Lower lobe of right lung (tissue), 2 donors: ENCODE data around the gene KRTAP19-1. TPM values are rescaled to one million over a fixed set of nuclear protein-coding genes. Genes with fewer than 3 reads are reported as not detected.

ENCODE experiments used
- ATAC-seq, 2 donors: fragments of 200-7000 bp; cut with Tn5 transposase; one replicate each; pipeline ENCODE4 v1.9.1; 2020 to 2022; ENCODE audit warnings: mild to moderate bottlenecking in 2 of 2, moderate library complexity in 2 of 2
- DNase-seq: peaks from one replicate; pipeline ENCODE4 v3.0.0-alpha.2; 2020
- H3K27ac ChIP-seq: fragments of 200-600 bp; one replicate; pipeline ENCODE4 v1.8.0; 2022
- H3K27me3 ChIP-seq: fragments of 200-600 bp; one replicate; pipeline ENCODE4 v1.8.0; 2022; ENCODE audit warnings: low read depth
- H3K36me3 ChIP-seq: fragments of 200-600 bp; one replicate; pipeline ENCODE4 v1.8.0; 2022; ENCODE audit warnings: mild to moderate bottlenecking
- H3K4me1 ChIP-seq: fragments of 200-600 bp; one replicate; pipeline ENCODE4 v1.8.0; 2022
- H3K4me3 ChIP-seq: fragments of 200-600 bp; one replicate; pipeline ENCODE4 v1.8.0; 2022; ENCODE audit warnings: mild to moderate bottlenecking
- H3K9me3 ChIP-seq: fragments of 200-600 bp; one replicate; pipeline ENCODE4 v1.8.0; 2022
- intact Hi-C: fragments of 100-400 bp; cut with DNase I; formaldehyde crosslinking; loops from one replicate; pipeline ENCODE4 v1.11.0; 2022
- total RNA-seq: library from RNA; stranded (reverse); fragmentation: NEBNext Ultra II Directional; extraction: Animal tissue kit (Norgen Biotek cat#: 25700); gene quantifications from one replicate; pipeline ENCODE4 v1.2.1, GENCODE V29; 2021
- TF ChIP-seq, protein P1 (sequence below): fragments of 200-600 bp; IDR thresholded peaks from one replicate; pipeline ENCODE4 v1.8.0; 2022; ENCODE audit warnings: antibody characterized with exemption, mild to moderate bottlenecking
- donor health status: DM: no; HTN: yes; CAD: no; lungs with severe emphysema.

Gene KRTAP19-1
- total RNA-seq, 1 donor from 2014 or later = not detected

DNA sequence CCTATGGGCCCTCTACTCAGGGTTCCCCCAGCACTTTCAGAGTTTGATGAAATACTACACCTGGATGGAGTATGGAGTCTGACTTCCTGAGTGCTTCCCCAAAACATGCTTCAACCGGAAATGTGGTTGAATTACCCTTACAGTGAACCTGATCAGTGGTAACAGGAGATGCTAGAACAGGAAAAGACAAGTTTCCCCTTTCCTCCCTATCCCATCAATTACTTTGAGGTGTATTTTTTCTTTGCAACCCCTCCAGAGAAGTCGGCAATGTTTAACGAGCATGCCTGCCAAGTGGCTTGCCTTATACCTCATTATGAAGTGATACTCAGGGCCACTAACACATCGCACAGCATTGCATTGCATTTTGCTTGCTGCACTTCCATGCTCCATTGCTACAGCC lies 33.1 kb downstream of the KRTAP19-1 start:
- TF ChIP-seq, protein P1, sequence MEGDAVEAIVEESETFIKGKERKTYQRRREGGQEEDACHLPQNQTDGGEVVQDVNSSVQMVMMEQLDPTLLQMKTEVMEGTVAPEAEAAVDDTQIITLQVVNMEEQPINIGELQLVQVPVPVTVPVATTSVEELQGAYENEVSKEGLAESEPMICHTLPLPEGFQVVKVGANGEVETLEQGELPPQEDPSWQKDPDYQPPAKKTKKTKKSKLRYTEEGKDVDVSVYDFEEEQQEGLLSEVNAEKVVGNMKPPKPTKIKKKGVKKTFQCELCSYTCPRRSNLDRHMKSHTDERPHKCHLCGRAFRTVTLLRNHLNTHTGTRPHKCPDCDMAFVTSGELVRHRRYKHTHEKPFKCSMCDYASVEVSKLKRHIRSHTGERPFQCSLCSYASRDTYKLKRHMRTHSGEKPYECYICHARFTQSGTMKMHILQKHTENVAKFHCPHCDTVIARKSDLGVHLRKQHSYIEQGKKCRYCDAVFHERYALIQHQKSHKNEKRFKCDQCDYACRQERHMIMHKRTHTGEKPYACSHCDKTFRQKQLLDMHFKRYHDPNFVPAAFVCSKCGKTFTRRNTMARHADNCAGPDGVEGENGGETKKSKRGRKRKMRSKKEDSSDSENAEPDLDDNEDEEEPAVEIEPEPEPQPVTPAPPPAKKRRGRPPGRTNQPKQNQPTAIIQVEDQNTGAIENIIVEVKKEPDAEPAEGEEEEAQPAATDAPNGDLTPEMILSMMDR = no peak
- Histone ChIP-seq H3K27me3 (no peaks in the 10 kb centered on the region), H3K36me3 (no peaks in the 10 kb centered on the region), H3K27ac (no peak overlapping the region), H3K4me1 (no peaks in the 10 kb centered on the region), H3K4me3 (no peak overlapping the region), H3K9me3 (no peaks in the 10 kb centered on the region)
- DNase-seq (no peak), ATAC-seq (no peak)
- intact Hi-C loops = no loop called here

DNA sequence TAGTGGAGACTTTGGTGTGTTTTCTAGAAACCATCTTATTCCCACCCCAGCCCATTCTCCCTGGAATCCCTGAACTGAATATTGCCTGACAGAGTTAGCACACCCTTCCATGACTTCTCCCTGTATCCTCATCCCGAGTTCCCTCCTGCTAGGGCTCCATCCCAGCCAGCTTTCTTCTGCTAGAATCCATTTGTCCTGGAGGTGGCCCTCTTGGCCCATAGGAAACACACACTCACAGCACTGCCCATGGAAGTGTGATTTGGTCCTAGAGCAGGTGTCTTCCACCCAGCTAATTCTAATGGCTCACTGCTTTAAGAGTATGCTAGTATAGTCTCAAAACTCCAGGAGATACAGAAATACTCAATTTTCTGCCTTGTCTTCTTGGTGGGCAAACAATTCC lies 36.0 kb downstream of the KRTAP19-1 start:
- intact Hi-C loops = no loop called here
- Histone ChIP-seq H3K27ac (no peak overlapping the region), H3K4me1 (no peaks in the 10 kb centered on the region), H3K27me3 (no peaks in the 10 kb centered on the region), H3K9me3 (no peaks in the 10 kb centered on the region), H3K4me3 (no peak overlapping the region), H3K36me3 (no peaks in the 10 kb centered on the region)
- DNase-seq (no peak), ATAC-seq (no peak)
- TF ChIP-seq, protein P1 = no peak

DNA sequence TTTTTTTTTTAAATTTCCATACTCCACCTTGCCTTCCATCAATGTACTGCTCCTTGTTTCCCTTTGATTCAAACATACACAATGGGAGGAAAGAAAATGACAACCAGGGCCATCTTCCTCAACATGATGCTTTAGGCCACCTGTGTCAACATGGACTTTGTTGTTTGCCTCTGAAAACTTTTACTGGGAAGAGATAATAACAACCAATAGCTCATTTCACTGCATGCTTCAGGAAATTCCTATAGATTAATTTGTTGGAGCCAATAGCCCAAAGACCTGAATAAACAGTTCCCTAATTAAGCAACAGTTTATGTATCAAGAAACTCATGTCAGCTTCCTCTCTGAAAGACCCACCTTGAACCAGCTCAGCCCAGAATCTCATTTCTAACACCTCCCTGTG lies 36.9 kb downstream of the KRTAP19-1 start:
- Histone ChIP-seq H3K27me3 (no peaks in the 10 kb centered on the region), H3K4me3 (no peak overlapping the region), H3K9me3 (no peaks in the 10 kb centered on the region), H3K36me3 (no peaks in the 10 kb centered on the region), H3K27ac (no peak overlapping the region), H3K4me1 (no peaks in the 10 kb centered on the region)
- no peak for DNase-seq
- TF ChIP-seq, protein P1 = no peak
- intact Hi-C loops = no loop called here
- no peak for ATAC-seq

DNA sequence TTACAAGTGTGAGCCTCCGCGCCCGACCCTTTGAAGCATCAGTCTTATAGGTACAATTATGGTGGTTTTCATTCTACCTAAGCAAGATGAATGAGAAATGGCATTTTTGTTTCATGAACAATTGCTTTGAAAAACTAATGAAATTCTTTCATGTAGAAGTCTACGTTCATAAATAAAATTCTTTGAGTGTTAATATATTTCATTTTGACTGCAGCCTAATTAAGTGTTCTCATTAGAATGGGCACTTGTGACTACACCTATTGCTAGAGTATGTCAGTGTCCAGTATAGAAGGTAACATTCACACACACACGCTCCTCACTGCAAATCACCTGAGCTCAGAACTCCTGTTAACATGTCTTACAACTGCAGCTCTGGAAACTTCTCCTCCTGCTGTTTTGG lies 40.2 kb downstream of the KRTAP19-1 start, which contains the start of gene KRTAP15-1:
Gene KRTAP15-1, plus strand, starts transcription at position 301 of the 400 bp plus-strand sequence. Its CDS starts 53 bp downstream, at position 354.
- ATAC-seq (no peak), DNase-seq (no peak)
- Histone ChIP-seq H3K9me3 (no peaks in the 10 kb centered on the region), H3K27ac (no peak within 1 kb of the TSS), H3K4me1 (no peaks in the 10 kb centered on the region), H3K27me3 (no peaks in the 10 kb centered on the region), H3K4me3 (no peak within 1 kb of the TSS), H3K36me3 (no peaks in the 10 kb centered on the region)
- TF ChIP-seq, protein P1 = no peak
- intact Hi-C loops = no loop called here

DNA sequence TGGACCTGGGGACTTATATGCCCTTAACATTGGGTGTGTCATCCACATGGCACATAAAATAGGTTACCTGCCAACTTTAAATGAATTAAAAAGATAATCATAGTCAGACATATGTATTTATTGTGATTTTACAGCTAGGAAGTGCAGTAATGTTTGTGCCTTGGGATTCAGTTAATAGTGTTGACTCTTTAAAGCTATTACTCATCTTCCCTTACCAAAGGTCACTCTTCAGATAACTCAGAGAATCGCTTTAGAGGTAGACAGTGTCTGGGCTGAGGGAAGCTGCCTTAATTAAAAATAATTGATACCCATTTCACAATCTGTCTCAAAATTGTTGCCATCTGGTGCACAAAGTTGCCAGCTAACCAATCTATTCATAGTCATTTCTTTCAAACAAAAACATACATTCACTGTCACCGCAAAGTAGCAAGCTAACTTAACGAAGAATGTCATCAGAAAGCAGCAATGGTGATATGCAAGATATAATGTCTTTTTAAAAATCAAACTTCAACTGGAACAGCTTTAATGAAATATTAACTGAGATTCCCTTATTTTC lies 43.1 kb downstream of the KRTAP19-1 start:
- Histone ChIP-seq H3K27me3 (no peaks in the 10 kb centered on the region), H3K4me3 (no peak overlapping the region), H3K9me3 (no peaks in the 10 kb centered on the region), H3K36me3 (no peaks in the 10 kb centered on the region), H3K4me1 (no peaks in the 10 kb centered on the region), H3K27ac (no peak overlapping the region)
- intact Hi-C loops = no loop called here
- DNase-seq (no peak), ATAC-seq (no peak)
- TF ChIP-seq, protein P1 = no peak
